H9 (cell line): ENCODE results near the gene SEMA3A. TPM values are rescaled to one million over a fixed set of nuclear protein-coding genes. Genes with fewer than 3 reads are reported as not detected.

Source experiments
- DNase-seq: peaks from one replicate; pipeline ENCODE4 v3.0.0-alpha.2; 2017
- H2AFZ ChIP-seq: one replicate; pipeline ENCODE4 v1.6.1; 2013; ENCODE audit warnings: mild to moderate bottlenecking, low read length, control low read depth, moderate library complexity
- H2AK5ac ChIP-seq: 2 replicates; pipeline ENCODE4 v1.6.1; 2013; ENCODE audit warnings: low read length, control low read depth, mixed read lengths; ENCODE audit not compliant: insufficient read length
- H2BK120ac ChIP-seq: one replicate; pipeline ENCODE4 v1.6.1; 2013; ENCODE audit warnings: low read depth, mild to moderate bottlenecking, low read length, control low read depth, inconsistent platforms; ENCODE audit not compliant: poor library complexity, severe bottlenecking
- H2BK12ac ChIP-seq: 2 replicates; pipeline ENCODE4 v1.6.1; 2013; ENCODE audit warnings: low read length, control low read depth, mixed read lengths, low read depth; ENCODE audit not compliant: insufficient read length
- H2BK15ac ChIP-seq: 2 replicates; pipeline ENCODE4 v1.6.1; 2013; ENCODE audit warnings: low read depth, low read length, control low read depth
- H2BK20ac ChIP-seq: one replicate; pipeline ENCODE4 v1.6.1; 2013; ENCODE audit warnings: low read depth, mild to moderate bottlenecking, low read length, control low read depth, inconsistent platforms; ENCODE audit not compliant: poor library complexity, severe bottlenecking
- H2BK5ac ChIP-seq: 2 replicates; pipeline ENCODE4 v1.6.1; 2013; ENCODE audit warnings: low read length, control low read depth, mixed read lengths; ENCODE audit not compliant: insufficient read length
- H3K14ac ChIP-seq: 2 replicates; pipeline ENCODE4 v1.6.1; 2013; ENCODE audit warnings: low read length, control low read depth; ENCODE audit not compliant: insufficient read depth
- H3K18ac ChIP-seq: 2 replicates; pipeline ENCODE4 v1.6.1; 2013; ENCODE audit warnings: low read depth, mild to moderate bottlenecking, mixed read lengths, low read length, control low read depth; ENCODE audit not compliant: insufficient read length
- H3K23ac ChIP-seq: 2 replicates; pipeline ENCODE4 v1.6.1; 2013; ENCODE audit warnings: low read length, control low read depth, mixed read lengths, low read depth; ENCODE audit not compliant: insufficient read length
- H3K23me2 ChIP-seq: 2 replicates; pipeline ENCODE4 v1.6.1; 2013; ENCODE audit warnings: low read depth, mild to moderate bottlenecking, mixed read lengths, low read length, control low read depth; ENCODE audit not compliant: insufficient read length, poor library complexity, severe bottlenecking
- H3K27ac ChIP-seq: 2 replicates; pipeline ENCODE4 v1.5.1; 2013; ENCODE audit warnings: low read length, control low read depth, mixed read lengths, low read depth; ENCODE audit not compliant: insufficient read length
- H3K27me3 ChIP-seq: 2 replicates; pipeline ENCODE4 v1.6.1; 2013; ENCODE audit warnings: low read length, control low read depth, inconsistent platforms; ENCODE audit not compliant: insufficient read depth
- H3K4ac ChIP-seq: 2 replicates; pipeline ENCODE4 v1.6.1; 2013; ENCODE audit warnings: low read depth, mild to moderate bottlenecking, control low read depth, inconsistent platforms, low read length, moderate library complexity
- H3K4me1 ChIP-seq: 2 replicates; pipeline ENCODE4 v1.6.1; 2013; ENCODE audit warnings: low read length, control low read depth, inconsistent platforms; ENCODE audit not compliant: insufficient read depth
- H3K4me2 ChIP-seq: 2 replicates; pipeline ENCODE4 v1.6.1; 2013; ENCODE audit warnings: low read length, control low read depth, mixed read lengths; ENCODE audit not compliant: insufficient read length, insufficient read depth
- H3K56ac ChIP-seq: 2 replicates; pipeline ENCODE4 v1.6.1; 2013; ENCODE audit warnings: low read depth, mild to moderate bottlenecking, mixed read lengths, low read length, control low read depth; ENCODE audit not compliant: insufficient read length
- H3K79me1 ChIP-seq: 2 replicates; pipeline ENCODE4 v1.6.1; 2013; ENCODE audit warnings: low read depth, mild to moderate bottlenecking, moderate library complexity, low read length, control low read depth, inconsistent platforms; ENCODE audit not compliant: insufficient read depth, poor library complexity, severe bottlenecking
- H3K79me2 ChIP-seq: 2 replicates; pipeline ENCODE4 v1.6.1; 2013; ENCODE audit warnings: low read length, control low read depth, inconsistent platforms; ENCODE audit not compliant: insufficient read depth
- H3K9ac ChIP-seq: 2 replicates; pipeline ENCODE4 v1.6.1; 2013; ENCODE audit warnings: low read length, control low read depth, mixed read lengths; ENCODE audit not compliant: insufficient read length; ENCODE audit errors: extremely low read depth
- H3K9me3 ChIP-seq: one replicate; pipeline ENCODE4 v1.6.1; 2013; ENCODE audit warnings: low read depth, low read length, inconsistent platforms; ENCODE audit not compliant: control insufficient read depth
- H3T11ph ChIP-seq: one replicate; pipeline ENCODE4 v1.6.1; 2013; ENCODE audit warnings: mild to moderate bottlenecking, low read length, control low read depth, inconsistent platforms
- H4K20me1 ChIP-seq: one replicate; pipeline ENCODE4 v1.6.1; 2013; ENCODE audit not compliant: control insufficient read depth, insufficient read length, insufficient read depth
- H4K5ac ChIP-seq: 2 replicates; pipeline ENCODE4 v1.6.1; 2013; ENCODE audit warnings: low read depth, mild to moderate bottlenecking, mixed read lengths, low read length, control low read depth; ENCODE audit not compliant: insufficient read length
- H4K8ac ChIP-seq: replicated peaks from 2 replicates; pipeline ENCODE4 v1.6.1; 2013; ENCODE audit warnings: low read length, control low read depth, mixed read lengths, low read depth; ENCODE audit not compliant: insufficient read length
- H4K91ac ChIP-seq: 2 replicates; pipeline ENCODE4 v1.6.1; 2013; ENCODE audit warnings: low read depth, mild to moderate bottlenecking, moderate library complexity, mixed read lengths, low read length, control low read depth; ENCODE audit not compliant: insufficient read length
- H3K27ac Mint-ChIP-seq, 3 experiments: 2 replicates in 2 of 3; 3 replicates in 1 of 3; pipeline ENCODE4 v1.8.0; 2020 to 2021; ENCODE audit warnings: mixed read lengths in 3 of 3, mild to moderate bottlenecking in 1 of 3, moderate library complexity in 1 of 3
- H3K27me3 Mint-ChIP-seq: 2 replicates; pipeline ENCODE4 v1.8.0; 2021; ENCODE audit warnings: low read depth, mild to moderate bottlenecking, moderate library complexity, mixed read lengths
- H3K36me3 Mint-ChIP-seq, 3 experiments: 2 replicates in 2 of 3; 3 replicates in 1 of 3; pipeline ENCODE4 v1.8.0; 2020 to 2021; ENCODE audit warnings: low read depth in 3 of 3, mixed read lengths in 3 of 3; ENCODE audit not compliant: insufficient read depth in 1 of 3
- H3K4me1 Mint-ChIP-seq, 2 experiments: 2 replicates each; pipeline ENCODE4 v1.8.0; 2020; ENCODE audit warnings: mixed read lengths in 2 of 2
- H3K4me3 Mint-ChIP-seq, 2 experiments: 2 replicates in 1 of 2; 3 replicates in 1 of 2; pipeline ENCODE4 v1.8.0; 2020 to 2021; ENCODE audit warnings: mild to moderate bottlenecking in 2 of 2, mixed read lengths in 2 of 2, moderate library complexity in 1 of 2
- H3K9me3 Mint-ChIP-seq, 2 experiments: 2 replicates in 1 of 2; 3 replicates in 1 of 2; pipeline ENCODE4 v1.8.0; 2020; ENCODE audit warnings: mild to moderate bottlenecking in 2 of 2, mixed read lengths in 2 of 2, moderate library complexity in 1 of 2
- CTCF ChIP-seq: fragments of 200-600 bp; sonication (generic); conservative IDR thresholded peaks from 3 replicates; pipeline ENCODE4 v1.8.0; 2021; ENCODE audit warnings: antibody characterized with exemption, mild to moderate bottlenecking
- WGBS: extraction: QIAGEN DNeasy Blood & Tissue Kit; methylation state at CpG from one replicate; pipeline ENCODE4 v1.1.7; 2013; ENCODE audit warnings: missing lambda C conversion rate, low lambda C conversion rate, mixed read lengths; ENCODE audit not compliant: insufficient read length; ENCODE audit errors: extremely low coverage; 5-methylcytosine and 5-hydroxymethylcytosine counted together
- total RNA-seq: library from RNA; stranded (reverse); gene quantifications from 2 replicates; pipeline ENCODE4 v1.2.1, GENCODE V29; 2021

Gene SEMA3A
- total RNA-seq, 1 experiment from 2014 or later = 60.0 TPM

GRCh38 chr7:83931968-83932367 lies 262.6 kb downstream of the SEMA3A start:
- Mint-ChIP-seq H3K27me3 (no peaks in the 10 kb centered on the region), H3K36me3 (no peaks in the 10 kb centered on the region), H3K4me1 (peaks cover 2 to 7% of the 10 kb centered on the region in 2 experiments; a peak in 2 of 4 replicates), H3K9me3 (no peaks in the 10 kb centered on the region; a peak in 1 of 5 replicates), H3K27ac (no peak overlapping the region), H3K4me3 (no peak overlapping the region)
- Histone ChIP-seq H4K5ac (no peak overlapping the region), H3K79me1 (no peaks in the 10 kb centered on the region), H2AK5ac (no peak overlapping the region), H3K23ac (no peak overlapping the region), H2BK12ac (no peak overlapping the region), H3K9ac (no peak overlapping the region), H3K4me1 (no peaks in the 10 kb centered on the region), H3K4ac (no peak overlapping the region), H2BK5ac (no peak overlapping the region), H2BK120ac (no peak overlapping the region), H4K20me1 (no peaks in the 10 kb centered on the region), H3K56ac (no peak overlapping the region), H3K27ac (no peak overlapping the region), H3K9me3 (no peaks in the 10 kb centered on the region), H2BK20ac (no peak overlapping the region), H3K79me2 (no peaks in the 10 kb centered on the region), H2BK15ac (no peak overlapping the region), H3K14ac (no peak overlapping the region), H3K18ac (no peak overlapping the region), H3K27me3 (no peaks in the 10 kb centered on the region), H4K8ac (no peak overlapping the region), H2AFZ (no peak overlapping the region), H4K91ac (no peak overlapping the region), H3K23me2 (no peaks in the 10 kb centered on the region), H3K4me2 (no peak overlapping the region), H3T11ph (no peak overlapping the region)
- no CpG with 5 or more reads among the region's 2 CpGs for WGBS
- TF ChIP-seq CTCF = no peak
- no peak for DNase-seq
